NCI-H2171 (cell line): Measurements from ENCODE around the gene TAF6.
A peak's percentile ranks its signal among the peaks of the same experiment; 100 is the strongest.

Experiments
- DNase-seq: peaks from one replicate; lab custom pipeline; 2025; lab: John Stamatoyannopoulos, UW

TAF6 gene

DNA sequence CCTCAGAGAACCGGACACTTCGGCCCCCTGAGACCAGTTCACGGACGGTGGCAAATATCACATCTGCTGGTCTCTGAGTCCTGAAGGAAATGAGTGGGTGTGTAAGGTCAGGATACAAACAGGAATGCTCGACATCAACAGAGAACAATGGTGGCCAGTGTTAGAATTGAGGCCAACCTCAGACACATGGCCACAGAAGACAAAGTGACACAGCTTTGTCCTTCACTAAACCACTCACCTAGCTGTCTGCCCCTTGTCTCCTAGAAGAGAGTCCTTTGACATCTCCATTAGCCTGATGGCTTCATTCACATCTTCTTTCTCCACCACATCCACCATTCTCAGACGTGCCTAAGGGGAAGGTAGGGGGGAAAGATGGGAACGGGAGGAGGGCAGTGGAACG lies 26.1 kb downstream of the TAF6 start:
- DNase-seq, result no peak

DNA sequence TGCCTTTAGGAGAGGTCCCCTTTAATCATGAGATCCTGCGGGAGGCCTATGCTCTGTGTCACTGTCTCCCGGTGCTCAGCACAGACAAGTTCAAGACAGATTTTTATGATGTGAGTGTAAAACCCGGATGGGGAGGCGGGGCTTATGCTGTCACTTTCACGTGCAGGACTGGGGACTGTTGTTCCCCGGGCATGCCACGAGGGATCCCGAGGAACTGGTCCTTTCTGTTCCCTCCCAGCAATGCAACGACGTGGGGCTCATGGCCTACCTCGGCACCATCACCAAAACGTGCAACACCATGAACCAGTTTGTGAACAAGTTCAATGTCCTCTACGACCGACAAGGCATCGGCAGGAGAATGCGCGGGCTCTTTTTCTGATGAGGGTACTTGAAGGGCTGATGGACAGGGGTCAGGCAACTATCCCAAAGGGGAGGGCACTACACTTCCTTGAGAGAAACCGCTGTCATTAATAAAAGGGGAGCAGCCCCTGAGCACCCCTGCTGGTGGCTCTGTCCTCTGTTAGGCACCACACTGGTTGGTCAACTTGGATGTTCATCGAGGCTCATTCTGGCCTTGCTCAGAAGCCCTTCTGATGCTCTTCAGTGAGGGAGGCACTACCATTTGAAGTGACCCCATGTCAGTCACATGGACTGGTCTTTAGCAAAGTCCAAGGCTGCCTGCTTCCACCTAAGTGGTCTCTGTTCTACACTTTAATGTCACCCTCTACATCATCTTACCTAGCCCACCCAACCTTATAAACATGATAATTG lies 27.6 kb downstream of the TAF6 start:
- peak; percentile 2 for DNase-seq

GRCh38 chr7:100090527-100091410 lies 28.4 kb downstream of the TAF6 start:
- no peak for DNase-seq

- no peak for DNase-seq
These were observed 29.5 kb downstream of the TAF6 start for GRCh38 chr7:100089458-100090196.

GRCh38 chr7:100088621-100089457 lies 30.3 kb downstream of the TAF6 start, which contains the start of gene COPS6:
TSS of gene COPS6 (plus strand) at chr7:100088969. CDS start at chr7:100088991, 22 bp downstream.
- peak; percentile 77 for DNase-seq

DNA sequence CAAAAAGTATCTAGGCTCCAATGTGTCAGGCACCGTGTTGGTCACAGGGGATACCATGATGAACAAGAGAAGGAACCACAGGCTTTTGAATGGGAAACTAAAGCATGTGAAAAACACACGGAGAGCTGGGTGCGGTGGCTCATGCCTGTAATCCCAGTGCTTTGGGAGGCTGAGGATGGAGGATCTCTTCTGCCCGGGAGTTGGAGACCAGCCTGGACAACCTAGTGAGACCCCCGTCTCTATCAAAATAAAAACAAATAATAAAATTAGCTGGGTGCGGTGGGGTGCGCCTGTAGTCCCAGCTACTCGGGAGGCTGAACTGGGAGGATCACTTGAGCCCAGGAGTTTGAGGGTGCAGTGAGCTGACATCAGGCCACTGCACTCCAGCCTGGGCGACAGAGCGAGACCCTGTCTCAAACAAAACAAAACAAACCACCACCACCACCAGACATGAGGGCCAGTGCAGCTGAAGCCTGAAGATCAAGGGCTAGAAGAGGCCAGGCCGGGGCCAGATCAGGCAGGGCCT lies 31.0 kb downstream of the TAF6 start:
- DNase-seq, result no peak

DNA sequence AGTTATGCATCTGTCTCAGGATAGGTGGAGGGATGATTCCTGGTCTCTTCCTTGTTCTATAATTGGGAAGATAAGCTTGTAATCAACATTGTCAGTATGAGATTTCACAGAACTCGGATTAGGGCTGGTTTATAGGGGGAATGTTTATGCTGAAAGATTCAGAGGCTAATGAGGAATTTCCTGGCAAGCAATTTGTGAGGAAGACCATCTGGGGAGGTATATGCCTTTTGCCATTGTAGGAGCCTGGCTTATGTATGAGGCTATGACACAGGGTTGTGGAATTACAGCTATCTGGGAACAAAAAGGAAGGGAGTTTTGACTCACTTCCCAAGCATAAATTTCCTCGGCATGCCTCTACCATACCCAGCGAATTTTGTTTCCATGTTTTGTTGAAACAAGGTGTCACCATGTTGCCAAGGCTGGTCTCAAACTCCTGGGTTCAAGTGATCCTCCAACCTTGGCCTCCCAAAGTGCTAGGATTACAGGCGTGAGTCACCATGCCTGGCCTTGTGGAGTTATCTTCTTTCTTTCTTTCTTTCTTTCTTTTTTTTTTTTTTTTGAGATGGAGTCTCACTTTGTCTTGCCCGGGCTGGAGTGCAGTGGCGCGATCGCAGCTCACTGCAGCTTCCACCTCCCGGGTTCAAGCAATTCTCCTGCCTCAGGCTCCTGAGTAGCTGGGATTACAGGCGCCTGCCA lies 32.0 kb downstream of the TAF6 start:
- no peak for DNase-seq

DNA sequence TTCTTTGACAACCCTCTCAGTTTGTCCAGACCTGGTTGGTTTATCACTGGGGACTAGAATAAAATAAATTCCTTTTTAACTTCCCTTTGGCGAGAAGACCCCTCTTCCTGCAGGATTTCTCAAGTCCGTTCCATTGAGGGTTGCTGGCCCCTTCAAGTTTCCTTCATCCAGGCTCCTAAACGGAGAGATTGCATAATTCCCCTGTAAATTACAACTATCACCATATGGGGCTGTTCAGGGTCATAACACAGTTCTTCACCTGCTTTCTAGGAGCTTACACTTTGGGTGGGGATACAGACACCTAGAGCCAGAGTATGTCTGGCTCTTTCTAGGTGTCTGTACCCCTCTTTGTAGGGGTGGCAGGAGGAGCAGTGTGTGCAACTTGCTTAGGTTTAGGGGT lies 33.6 kb downstream of the TAF6 start:
- no peak for DNase-seq

GRCh38 chr7:100082978-100083377 lies 36.2 kb downstream of the TAF6 start:
- no peak for DNase-seq

DNA sequence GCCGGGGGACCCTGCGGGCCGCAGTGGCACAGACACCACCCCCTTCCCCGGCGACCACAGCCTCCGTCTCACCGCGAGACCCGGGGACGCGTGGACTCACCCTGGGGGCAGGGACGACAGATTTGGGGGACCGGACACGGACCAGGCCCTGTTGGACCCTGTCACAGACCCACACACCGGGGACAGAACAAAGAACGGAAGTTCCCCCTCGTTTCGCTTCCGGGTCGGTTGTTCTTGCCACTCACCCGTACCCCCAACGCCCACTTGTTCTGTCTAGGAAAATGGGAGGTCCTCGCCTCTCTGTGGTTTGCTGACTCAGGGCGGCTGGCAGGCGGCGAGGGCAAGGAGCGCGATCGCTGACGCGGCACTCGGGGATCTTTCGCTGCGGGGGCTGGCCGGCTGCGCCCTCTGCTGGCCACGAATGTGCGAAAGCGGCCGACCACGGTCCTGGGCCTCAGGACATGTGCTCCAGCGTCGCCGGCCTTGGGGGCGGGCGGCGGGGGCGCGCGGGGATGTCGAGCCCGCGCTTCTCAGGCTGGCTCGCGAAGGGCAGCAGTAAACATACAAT lies 37.5 kb downstream of the TAF6 start, which contains the start of gene ZNF3:
ZNF3 (minus strand) TSS at position 189 of the 568 bp plus-strand sequence. CDS start 4,366 bp downstream, outside the sequence.
- peak; percentile 97 for DNase-seq

DNA sequence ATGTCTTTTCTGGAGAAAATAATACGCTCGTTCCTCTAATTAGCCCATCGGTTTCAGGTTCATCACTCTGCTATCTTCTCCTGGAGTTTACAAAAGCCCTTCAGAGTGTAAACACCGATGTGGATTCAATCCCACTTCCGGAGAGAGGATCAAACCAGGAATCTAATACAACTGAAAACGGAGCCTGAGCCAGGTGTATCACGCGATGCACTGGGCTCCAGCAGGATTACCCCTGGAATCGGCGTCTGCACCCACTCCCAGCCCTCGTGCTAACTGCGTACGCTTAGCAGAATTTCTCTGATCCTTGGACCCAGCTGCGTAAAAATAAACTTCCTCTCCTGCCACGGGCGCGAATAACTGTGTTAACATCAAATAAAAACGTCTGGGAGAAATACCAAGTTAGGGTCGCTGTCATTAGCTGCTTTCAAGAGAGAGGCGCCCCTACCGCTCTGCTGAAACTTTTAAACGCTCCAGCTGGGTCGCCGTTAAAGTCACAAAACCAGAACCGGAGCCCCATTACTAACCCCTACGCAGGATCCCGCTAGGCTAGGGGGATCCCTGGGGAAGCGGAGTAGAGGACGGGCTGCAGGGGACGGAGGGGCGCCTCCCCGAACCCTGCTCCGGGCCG lies 38.1 kb downstream of the TAF6 start:
- no peak for DNase-seq

DNA sequence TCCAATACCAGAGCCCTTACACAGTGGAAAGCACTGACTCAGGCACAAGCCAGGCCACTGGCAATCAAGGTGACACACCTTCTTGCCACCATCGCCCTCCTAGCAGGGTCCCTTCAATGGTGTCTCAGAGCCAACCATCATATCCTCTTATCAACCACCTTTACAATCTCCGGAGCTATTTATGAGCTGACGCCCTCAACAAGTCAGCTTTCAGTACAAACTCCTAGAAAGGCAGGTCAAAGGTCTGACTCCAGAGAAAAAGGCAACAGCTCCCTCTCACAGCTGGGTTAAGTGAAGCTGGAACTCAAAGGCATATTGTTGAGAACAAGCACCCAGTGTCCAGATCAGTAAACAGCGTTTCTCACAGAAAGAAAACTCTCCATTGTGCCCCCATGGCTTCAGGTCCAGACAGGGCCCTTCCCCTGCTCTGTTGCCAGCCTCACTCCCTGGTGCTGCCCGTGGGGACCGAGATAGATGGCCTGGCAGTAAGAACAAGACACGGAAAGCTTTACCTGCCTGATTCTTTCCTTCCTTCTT lies 40.1 kb downstream of the TAF6 start:
- DNase-seq, result no peak

- DNase-seq, result no peak
These were observed 42.0 kb downstream of the TAF6 start for GRCh38 chr7:100077205-100077604.

DNA sequence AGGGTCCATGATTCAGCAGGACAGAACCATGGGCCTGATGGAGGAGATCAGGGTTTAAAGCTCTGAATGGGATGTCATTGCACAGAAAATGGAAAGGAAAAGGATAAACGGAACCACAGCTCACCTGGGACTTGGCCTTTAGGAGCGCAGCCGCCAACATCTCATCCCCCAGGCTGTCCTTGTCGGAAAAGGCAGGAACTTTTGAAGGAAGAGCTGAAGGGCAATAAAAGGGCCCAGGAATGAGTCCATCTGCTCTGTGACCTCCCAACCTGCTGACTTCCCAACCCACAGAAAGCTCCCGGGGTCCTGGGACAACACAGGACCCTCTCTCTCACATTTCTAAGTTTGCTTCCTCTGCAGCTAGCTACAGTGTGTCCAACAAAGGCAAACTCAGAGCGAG lies 43.7 kb downstream of the TAF6 start:
- no peak for DNase-seq

DNA sequence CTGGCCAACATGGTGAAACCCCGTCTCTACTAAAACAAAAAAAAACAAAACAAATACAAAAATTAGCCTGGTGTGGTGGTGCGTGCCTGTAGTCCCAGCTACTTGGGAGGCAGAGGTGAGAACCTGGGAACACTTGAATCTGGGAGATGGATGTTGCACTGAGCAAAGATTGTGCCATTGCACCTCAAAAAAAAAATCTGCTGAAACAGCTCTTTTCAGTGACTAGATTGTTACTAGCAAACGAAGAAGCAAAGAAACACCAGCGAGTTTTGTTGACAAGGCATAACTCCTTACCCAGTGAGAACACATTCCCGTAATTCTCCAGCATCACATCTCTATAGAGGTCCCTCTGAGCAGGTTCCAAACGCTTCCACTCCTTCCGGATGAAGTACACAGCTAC lies 44.3 kb downstream of the TAF6 start:
- DNase-seq, result no peak

DNA sequence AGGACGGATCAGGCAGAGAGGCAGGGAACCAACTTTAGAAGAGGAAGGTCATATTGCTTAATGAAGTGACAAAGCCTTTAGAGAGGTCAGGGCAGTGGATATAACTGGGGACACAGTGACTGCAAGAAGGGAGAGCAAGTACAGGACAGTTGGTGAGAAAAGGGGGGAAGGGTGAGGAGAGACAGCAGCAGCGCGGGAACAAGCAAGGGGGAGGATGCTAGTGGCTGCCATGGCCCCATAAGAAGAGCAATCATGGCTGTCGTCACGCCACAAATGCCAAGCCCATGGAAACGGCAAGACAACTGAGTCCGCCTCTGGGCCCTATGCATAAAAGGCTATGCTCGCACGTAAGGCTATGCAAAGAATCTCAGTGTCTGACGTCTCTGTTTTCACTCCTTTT lies 46.7 kb downstream of the TAF6 start:
- no peak for DNase-seq

DNA sequence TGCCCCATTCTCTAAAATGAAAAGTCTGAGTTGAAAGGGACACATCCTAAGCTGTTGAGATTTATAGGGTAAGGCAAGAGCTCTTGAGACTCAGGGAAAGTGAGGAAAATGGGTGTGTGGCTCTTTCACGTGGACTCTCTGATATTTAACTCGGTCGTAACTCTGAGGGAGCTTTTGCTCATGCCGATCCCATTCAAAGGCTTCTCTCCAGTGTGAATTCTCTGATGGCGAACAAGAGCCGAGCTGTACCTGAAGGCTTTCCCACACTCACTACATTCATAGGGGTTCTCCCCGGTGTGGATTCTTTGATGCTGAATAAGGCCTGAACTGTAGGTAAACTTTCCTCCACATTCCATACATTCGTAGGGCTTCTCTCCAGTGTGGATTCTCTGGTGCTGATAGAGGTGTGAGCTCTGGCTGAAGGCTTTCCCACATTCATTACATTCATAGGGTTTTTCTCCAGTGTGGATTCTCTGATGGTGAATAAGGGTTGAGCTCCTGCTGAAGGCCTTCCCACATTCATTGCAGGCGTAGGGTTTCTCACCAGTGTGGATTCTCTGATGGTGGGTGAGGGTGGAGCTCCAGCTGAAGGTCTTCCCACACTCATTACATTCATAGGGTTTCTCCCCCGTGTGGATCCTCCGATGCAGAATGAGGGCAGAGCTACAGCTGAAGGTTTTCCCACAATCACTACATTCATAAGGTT lies 48.0 kb downstream of the TAF6 start:
- DNase-seq, result no peak

DNA sequence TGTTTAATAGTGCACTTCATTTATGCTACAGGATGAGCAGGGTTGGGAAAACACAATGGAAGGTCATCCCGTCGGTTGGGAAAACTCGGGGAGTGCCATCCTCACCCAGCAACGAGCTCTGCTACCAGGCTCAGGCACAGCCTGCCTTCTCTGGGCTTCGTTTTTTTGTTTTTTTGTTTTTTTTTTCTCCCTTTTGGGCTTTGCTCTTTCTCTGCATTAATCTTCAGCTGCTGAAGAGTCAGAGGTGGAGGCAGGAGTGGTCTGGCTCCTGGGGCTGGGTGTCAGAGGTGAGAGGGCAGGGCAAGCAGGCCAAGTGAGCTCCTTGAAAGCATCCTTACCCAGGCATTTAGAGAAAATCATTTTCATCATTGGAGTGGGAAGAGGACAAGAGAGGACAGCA lies 49.2 kb downstream of the TAF6 start:
- no peak for DNase-seq

DNA sequence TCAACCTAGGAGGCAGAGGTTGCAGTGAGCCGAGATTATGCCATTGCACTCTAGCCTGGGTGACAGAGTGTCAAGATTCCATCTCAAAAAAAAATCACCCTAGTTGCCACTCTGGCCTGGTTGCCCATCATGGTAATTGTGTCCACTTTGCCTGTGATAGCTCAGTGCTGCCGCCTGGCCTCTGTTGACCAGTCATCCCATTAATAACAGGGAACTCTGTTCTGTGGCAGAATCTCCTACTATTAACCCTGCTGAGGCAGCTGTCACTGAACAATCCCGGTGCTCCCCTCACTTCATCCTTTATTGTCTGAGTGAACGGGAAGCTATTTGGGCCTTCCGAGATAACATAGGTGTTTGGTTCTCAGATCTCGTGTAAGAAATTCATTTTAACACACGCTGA lies 52.2 kb downstream of the TAF6 start:
- no peak for DNase-seq
